Measurements from ENCODE around the gene BCKDHA. TPM values are rescaled to one million over a fixed set of nuclear protein-coding genes. Genes with fewer than 3 reads are reported as not detected.
"Not testable (repeated sequence)": the region's sequence is repeated elsewhere in the genome, so short reads cannot be mapped to it uniquely, and the experiment has no call there.

The BCKDHA gene
- total and polyA plus RNA-seq, 2 of the 4 experiments (the other 2 are of a cell fraction): 7.6 to 7.7 TPM

- no peak overlapping the region for H2AK9ac ChIP-seq (replicated peaks; ENCODE audit: low read depth, low read length, poor library complexity)
- no peak for ATAC-seq (ENCODE audit: low read depth)
- H3K4me3 ChIP-seq (ENCODE audit: insufficient read depth, low read depth, low read length): no peak overlapping the region
- no peak overlapping the region for H2AK5ac ChIP-seq (ENCODE audit: low read depth, low read length)
- H3K14ac ChIP-seq (replicated peaks; ENCODE audit: low read depth, low read length): no peak overlapping the region
- no peaks in the 10 kb centered on the region for H3K9me3 ChIP-seq (ENCODE audit: control insufficient read depth, insufficient read depth, low read length)
- no peak overlapping the region for H2BK120ac ChIP-seq (ENCODE audit: low read depth, low read length)
- H3K4me1 ChIP-seq (ENCODE audit: control insufficient read depth, insufficient read depth, low read length): no peaks in the 10 kb centered on the region; the same call in 1 of the 2 replicates
- no peaks in the 10 kb centered on the region for H4K20me1 ChIP-seq (ENCODE audit: insufficient read depth, low read length)
- H2BK20ac ChIP-seq (ENCODE audit: low read depth, low read length): no peak overlapping the region
- no peak for TF ChIP-seq BHLHE40 (IDR thresholded peaks at IDR 0.05; ENCODE audit: low read depth, low read length)
- TF ChIP-seq SMC3 (IDR thresholded peaks at IDR 0.05; ENCODE audit: low read depth, low read length): no peak
- no peak for TF ChIP-seq CHD1 (IDR thresholded peaks at IDR 0.05; ENCODE audit: low read depth, low read length)
- TF ChIP-seq FOS (IDR thresholded peaks at IDR 0.05; ENCODE audit: low read depth, low read length): no peak
- TF ChIP-seq MAFK (IDR thresholded peaks at IDR 0.05; ENCODE audit: low read depth, low read length): no peak
- H3K79me1 ChIP-seq (ENCODE audit: low read depth in 1 of 2, low read length in 2 of 2): peaks cover 9 to 21% of the 10 kb centered on the region in 2 experiments
- DNase-seq: no peak
- no peak overlapping the region for H4K5ac ChIP-seq (ENCODE audit: low read depth, low read length)
- no peak overlapping the region for H2BK15ac ChIP-seq (ENCODE audit: low read depth, low read length)
- H3K4ac ChIP-seq (ENCODE audit: low read depth, low read length): no peak overlapping the region
- H3K56ac ChIP-seq (ENCODE audit: extremely low read depth, insufficient read depth, low read length): no peak overlapping the region
- in situ Hi-C loops (cut with MboI; ENCODE audit: low sequenced_read_pairs): no loop called here
- H3K23ac ChIP-seq (ENCODE audit: low read depth, low read length): no peak overlapping the region
- dilution Hi-C loops (cut with HindIII; ENCODE audit: low sequenced_read_pairs, unreplicated experiment): no loop called here
- H4K91ac ChIP-seq (ENCODE audit: insufficient read depth, low read depth, low read length): no peak overlapping the region
- no CpG with 5 or more reads among the region's 5 CpGs for WGBS, 2 experiments (ENCODE audit: extremely low coverage in 2 of 2, insufficient read length in 1 of 2)
- no peak overlapping the region for H3K9ac ChIP-seq (ENCODE audit: low read depth, low read length)
- BruUV-seq (replicated peaks): no TSS peak
- no peaks in the 10 kb centered on the region; the same call in 1 of the 2 replicates for H3K9me1 ChIP-seq (ENCODE audit: insufficient read depth, low read length)
- no peak overlapping the region for H3K27ac ChIP-seq (ENCODE audit: insufficient read depth, low read length)
- intact Hi-C loops (cut with micrococcal nuclease): no loop called here
- H3K36me3 ChIP-seq (ENCODE audit: control insufficient read depth, insufficient read depth, low read length): peaks cover 28% of the 10 kb centered on the region
- no peak overlapping the region for H2AFZ ChIP-seq (replicated peaks; ENCODE audit: low read length, poor library complexity)
- no peak overlapping the region for H4K8ac ChIP-seq (ENCODE audit: low read depth in 2 of 2, low read length in 2 of 2)
- POLR2A ChIA-PET (ENCODE audit: unreplicated experiment): no interaction called here
- CTCF ChIA-PET: no interaction called here
- no peak overlapping the region for H2BK5ac ChIP-seq (ENCODE audit: low read depth, low read length, poor library complexity, severe bottlenecking)
- H3K4me2 ChIP-seq (ENCODE audit: low read depth, low read length): no peak overlapping the region
- no peak overlapping the region for H3K18ac ChIP-seq (ENCODE audit: low read depth, low read length)
- H3K27me3 ChIP-seq (ENCODE audit: control insufficient read depth, insufficient read depth, low read length): no peaks in the 10 kb centered on the region
Measured at GRCh38 chr19:41434450-41434849, 36.8 kb downstream of the BCKDHA start.

GRCh38 chr19:41435376-41435775, 37.8 kb downstream of the BCKDHA start:
- BruUV-seq (replicated peaks); POLR2A ChIA-PET (ENCODE audit: unreplicated experiment): not testable (repeated sequence)

More at GRCh38 chr19:41435376-41435775, 37.8 kb downstream of the BCKDHA start:
- H3K4ac ChIP-seq (ENCODE audit: low read depth, low read length); H3K14ac ChIP-seq (replicated peaks; ENCODE audit: low read depth, low read length); H2AK9ac ChIP-seq (replicated peaks; ENCODE audit: low read depth, low read length, poor library complexity); H4K91ac ChIP-seq (ENCODE audit: insufficient read depth, low read depth, low read length); H2BK15ac ChIP-seq (ENCODE audit: low read depth, low read length); H2AFZ ChIP-seq (replicated peaks; ENCODE audit: low read length, poor library complexity); CTCF ChIA-PET; H4K8ac ChIP-seq (ENCODE audit: low read depth in 2 of 2, low read length in 2 of 2); H3K4me1 ChIP-seq (ENCODE audit: control insufficient read depth, insufficient read depth, low read length); H3K27ac ChIP-seq (ENCODE audit: insufficient read depth, low read length); H2AK5ac ChIP-seq (ENCODE audit: low read depth, low read length); H3K56ac ChIP-seq (ENCODE audit: extremely low read depth, insufficient read depth, low read length); H4K20me1 ChIP-seq (ENCODE audit: insufficient read depth, low read length); H2BK20ac ChIP-seq (ENCODE audit: low read depth, low read length); intact Hi-C loops (cut with micrococcal nuclease); ATAC-seq (ENCODE audit: low read depth); H3K9me1 ChIP-seq (ENCODE audit: insufficient read depth, low read length); H4K5ac ChIP-seq (ENCODE audit: low read depth, low read length); H2BK5ac ChIP-seq (ENCODE audit: low read depth, low read length, poor library complexity, severe bottlenecking); H2BK120ac ChIP-seq (ENCODE audit: low read depth, low read length); H3K9ac ChIP-seq (ENCODE audit: low read depth, low read length); H3K27me3 ChIP-seq (ENCODE audit: control insufficient read depth, insufficient read depth, low read length); H3K4me3 ChIP-seq (ENCODE audit: insufficient read depth, low read depth, low read length); DNase-seq; in situ Hi-C loops (cut with MboI; ENCODE audit: low sequenced_read_pairs); H3K23ac ChIP-seq (ENCODE audit: low read depth, low read length); H3K4me2 ChIP-seq (ENCODE audit: low read depth, low read length); H3K18ac ChIP-seq (ENCODE audit: low read depth, low read length); H3K9me3 ChIP-seq (ENCODE audit: control insufficient read depth, insufficient read depth, low read length); dilution Hi-C loops (cut with HindIII; ENCODE audit: low sequenced_read_pairs, unreplicated experiment): not testable (repeated sequence)
- H3K36me3 ChIP-seq (ENCODE audit: control insufficient read depth, insufficient read depth, low read length): peaks cover 28% of the 10 kb centered on the region
- H3K79me1 ChIP-seq (ENCODE audit: low read depth in 1 of 2, low read length in 2 of 2): peaks cover 9 to 21% of the 10 kb centered on the region in 2 experiments
- WGBS, 2 experiments (ENCODE audit: extremely low coverage in 2 of 2, insufficient read length in 1 of 2): 96% methylated on average over 4 of the region's 11 CpGs; no CpG with 5 or more reads in 1 of the 2 experiments
